ENCODE measurements around the gene CA10. TPM values are rescaled to one million over a fixed set of nuclear protein-coding genes. Genes with fewer than 3 reads are reported as not detected.

The CA10 gene
- polyA plus RNA-seq, 1 experiment = not detected

- Histone ChIP-seq H3K27me3 (ENCODE audit: control insufficient read depth, insufficient read depth, low read length) (no peaks in the 10 kb centered on the region), H3K9me3 (ENCODE audit: control insufficient read depth, insufficient read depth, low read length) (peaks cover 1% of the 10 kb centered on the region; the same call in 1 of the 2 replicates), H3K4me3 (ENCODE audit: low read depth, low read length) (no peak overlapping the region), H3K27ac (ENCODE audit: low read depth, low read length) (no peak overlapping the region)
- TF ChIP-seq CTCF (IDR thresholded peaks at IDR 0.05; ENCODE audit: low read depth, low read length) = no peak
- ChIA-PET POLR2A (no interaction called here), CTCF (interaction anchor here (1.9 kb wide), 1 partner anchor 10 kb away, joined by 11 read pairs; no protein-coding TSS in a partner anchor)
- DNase-seq (ENCODE audit: low read depth, low spot score) = no peak
Measured at GRCh38 chr17:51765282-51766135, 393.0 kb downstream of the CA10 start.

- Histone ChIP-seq H3K27ac (ENCODE audit: low read depth, low read length) (no peak overlapping the region), H3K4me3 (ENCODE audit: low read depth, low read length) (no peak overlapping the region), H3K9me3 (ENCODE audit: control insufficient read depth, insufficient read depth, low read length) (no peaks in the 10 kb centered on the region), H3K27me3 (ENCODE audit: control insufficient read depth, insufficient read depth, low read length) (no peaks in the 10 kb centered on the region)
- POLR2A ChIA-PET = no interaction called here
- DNase-seq (ENCODE audit: low read depth, low spot score) = peak; percentile 23
- TF ChIP-seq CTCF (IDR thresholded peaks at IDR 0.05; ENCODE audit: low read depth, low read length) = peak; percentile 75
- CTCF ChIA-PET = interaction anchor here (0.6 to 1.9 kb wide), 10 partner anchors 9 to 521 kb away, joined by 3 to 11 read pairs (median 4); no protein-coding TSS in a partner anchor
Measured at GRCh38 chr17:51764387-51764971, 394.0 kb downstream of the CA10 start.

GRCh38 chr17:51763058-51763457 lies 395.5 kb downstream of the CA10 start:
- ChIA-PET CTCF (no interaction called here), POLR2A (no interaction called here)

GRCh38 chr17:51761105-51761504 lies 397.4 kb downstream of the CA10 start:
- ChIA-PET CTCF (no interaction called here), POLR2A (no interaction called here)
- DNase-seq (ENCODE audit: low read depth, low spot score) = no peak
- Histone ChIP-seq H3K4me3 (ENCODE audit: low read depth, low read length) (no peak overlapping the region), H3K9me3 (ENCODE audit: control insufficient read depth, insufficient read depth, low read length) (no peaks in the 10 kb centered on the region), H3K27me3 (ENCODE audit: control insufficient read depth, insufficient read depth, low read length) (no peaks in the 10 kb centered on the region), H3K27ac (ENCODE audit: low read depth, low read length) (no peak overlapping the region)
- no peak for TF ChIP-seq CTCF (IDR thresholded peaks at IDR 0.05; ENCODE audit: low read depth, low read length)

More at GRCh38 chr17:51763058-51763457, 395.5 kb downstream of the CA10 start:
- no peak overlapping the region for H3K27ac ChIP-seq (ENCODE audit: low read depth, low read length)
- no peak for DNase-seq (ENCODE audit: low read depth, low spot score)
- no peaks in the 10 kb centered on the region for H3K9me3 ChIP-seq (ENCODE audit: control insufficient read depth, insufficient read depth, low read length)
- H3K4me3 ChIP-seq (ENCODE audit: low read depth, low read length) = no peak overlapping the region
- H3K27me3 ChIP-seq (ENCODE audit: control insufficient read depth, insufficient read depth, low read length) = no peaks in the 10 kb centered on the region
- TF ChIP-seq CTCF (IDR thresholded peaks at IDR 0.05; ENCODE audit: low read depth, low read length) = no peak

GRCh38 chr17:51759260-51759659 lies 399.3 kb downstream of the CA10 start:
- no peak overlapping the region for H3K27ac ChIP-seq (ENCODE audit: low read depth, low read length)
- TF ChIP-seq CTCF (IDR thresholded peaks at IDR 0.05; ENCODE audit: low read depth, low read length) = no peak
- H3K27me3 ChIP-seq (ENCODE audit: control insufficient read depth, insufficient read depth, low read length) = no peaks in the 10 kb centered on the region
- CTCF ChIA-PET = interaction anchor here (0.6 kb wide), 1 partner anchor 9 kb away, joined by 6 read pairs; no protein-coding TSS in a partner anchor
- H3K4me3 ChIP-seq (ENCODE audit: low read depth, low read length) = no peak overlapping the region
- POLR2A ChIA-PET = no interaction called here
- DNase-seq (ENCODE audit: low read depth, low spot score) = no peak
- no peaks in the 10 kb centered on the region for H3K9me3 ChIP-seq (ENCODE audit: control insufficient read depth, insufficient read depth, low read length)
